Sigmoid colon (tissue), 7 donors: ENCODE results near the gene SERTAD1. TPM values are rescaled to one million over a fixed set of nuclear protein-coding genes. Genes with fewer than 3 reads are reported as not detected.

Experiments
- DNase-seq: peaks from one replicate; pipeline ENCODE4 v3.0.0-alpha.2; 2019
- H3K27ac ChIP-seq, 4 donors: fragments of 200-600 bp; sonication (generic); one replicate each; pipeline ENCODE4 v1.5.1; 2016 to 2019; ENCODE audit warnings: mild to moderate bottlenecking in 1 of 4
- H3K27me3 ChIP-seq, 3 donors: fragments of 200-600 bp; sonication (generic); one replicate each; pipeline ENCODE4 v1.5.1; 2019; ENCODE audit warnings: mild to moderate bottlenecking in 1 of 3
- H3K36me3 ChIP-seq, 4 donors: fragments of 200-600 bp; sonication (generic); one replicate each; pipeline ENCODE4 v1.5.1; 2016 to 2019
- H3K4me1 ChIP-seq, 4 donors: fragments of 200-600 bp; sonication (generic); one replicate each; pipeline ENCODE4 v1.5.1; 2017 to 2019
- H3K4me3 ChIP-seq, 4 donors: fragments of 200-600 bp; sonication (generic); one replicate each; pipeline ENCODE4 v1.5.1; 2017 to 2019; ENCODE audit warnings: mild to moderate bottlenecking in 2 of 4, moderate library complexity in 1 of 4
- H3K9me3 ChIP-seq, 4 donors: fragments of 200-600 bp in 3 of 4; sonication (generic) in 3 of 4; one replicate each; pipeline versions ENCODE4 v1.5.1 to v1.6.1; 2013 to 2019
- EP300 ChIP-seq, 4 donors: sonication (generic); formaldehyde crosslinking; IDR thresholded peaks; one replicate each; pipeline ENCODE4 v1.6.1; 2017; ENCODE audit warnings: antibody characterized with exemption in 4 of 4
- POLR2A ChIP-seq, 2 donors: fragments of 450-650 bp; IDR thresholded peaks; one replicate each; pipeline ENCODE4 v1.6.1; 2016; ENCODE audit warnings: antibody characterized with exemption in 2 of 2, mild to moderate bottlenecking in 2 of 2, moderate library complexity in 2 of 2
- POLR2AphosphoS5 ChIP-seq, 4 donors: sonication (generic); formaldehyde crosslinking; IDR thresholded peaks; one replicate each; pipeline ENCODE4 v1.6.1; 2017; ENCODE audit warnings: antibody characterized with exemption in 4 of 4
- WGBS, 2 donors: extraction: QIAGEN DNeasy Blood & Tissue Kit; methylation state at CpG; one replicate each; pipeline ENCODE4 v1.1.7; 2013; 5-methylcytosine and 5-hydroxymethylcytosine counted together
- intact Hi-C: fragments of 100-400 bp; cut with DNase I; formaldehyde crosslinking; loops from one replicate; pipeline ENCODE4 v1.15.1; 2023
- polyA plus RNA-seq, 3 donors: library from polyadenylated mRNA; stranded (reverse); fragments of 200-250 nt; gene quantifications; one replicate each; pipeline ENCODE4 v1.2.3, GENCODE V29; 2013
- total RNA-seq, 4 donors: library from RNA; depleted of rRNA; stranded (reverse); fragments of >200 nt; gene quantifications; one replicate each; pipeline ENCODE4 v1.1.0, GENCODE V29; 2016
- TF ChIP-seq, protein P1 (sequence below), 4 experiments: fragments of 450-650 bp in 3 of 4; fragments of 200-600 bp in 1 of 4; IDR thresholded peaks; one replicate each; pipeline ENCODE4 v1.5.1; 2016 to 2019; ENCODE audit warnings: antibody characterized with exemption in 4 of 4, mild to moderate bottlenecking in 3 of 4, moderate library complexity in 2 of 4
- donor health status: healthy with polysubstance abuse.
- donor health status: Bipolar disorder and iron deficiency.
- donor health status: healthy.

The SERTAD1 gene
- total and polyA plus RNA-seq, 7 donors, result 10.2 to 44.4 (median 18.6) TPM

DNA sequence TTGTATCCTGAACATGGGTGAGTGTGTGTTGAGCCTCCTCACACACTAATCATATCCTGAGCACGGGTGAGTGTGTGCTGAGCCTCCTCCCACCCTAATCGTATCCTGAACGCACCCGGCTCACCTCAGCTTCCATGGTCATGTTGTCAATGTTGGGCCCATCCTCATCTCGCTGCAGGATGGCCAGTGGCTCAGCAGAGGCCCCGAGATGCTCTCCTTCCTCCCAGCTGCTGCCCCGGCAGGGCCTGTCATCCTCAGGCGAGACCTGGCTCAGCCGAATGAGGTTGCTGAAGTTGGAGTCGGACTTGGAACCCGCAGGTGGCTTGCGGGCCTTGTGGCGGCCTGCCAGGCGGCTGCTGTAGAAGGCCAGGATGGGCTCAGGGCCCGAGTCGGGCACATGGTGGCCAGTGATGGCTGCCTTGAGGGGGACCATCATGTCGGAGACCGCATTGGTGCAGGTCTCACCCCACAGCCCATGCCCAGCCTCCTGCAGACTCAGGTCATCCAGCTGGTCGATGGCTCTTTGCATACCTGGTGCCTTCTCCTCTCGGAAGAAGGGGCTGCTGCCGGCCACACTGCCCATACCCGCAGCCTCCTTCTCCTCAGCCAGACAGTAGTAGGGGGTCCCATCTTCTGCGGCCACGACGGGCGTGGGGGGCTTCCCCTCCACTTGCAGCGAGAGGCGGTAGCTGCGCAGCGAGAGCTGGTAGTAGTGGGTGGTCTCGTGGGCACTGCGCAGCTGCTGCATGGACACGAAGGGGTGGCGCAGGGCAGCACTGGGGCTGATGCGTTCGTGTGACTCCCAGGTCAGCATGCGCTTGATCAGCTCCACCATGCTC is 45.4 kb downstream of the SERTAD1 start:
- 84 to 89% methylated on average over 37 of the region's 37 CpGs for WGBS, 2 donors
- no peak for DNase-seq
- Histone ChIP-seq H3K9me3 (no peaks in the 10 kb centered on the region), H3K27ac (no peak overlapping the region), H3K36me3 (peaks cover 0 to 43% (median 20%) of the 10 kb centered on the region in 4 donors), H3K4me3 (no peak overlapping the region), H3K27me3 (no peaks in the 10 kb centered on the region), H3K4me1 (no peaks in the 10 kb centered on the region)
- TF ChIP-seq POLR2A (IDR thresholded peaks at IDR 0.05) (no peak), EP300 (IDR thresholded peaks at IDR 0.05) (no peak), POLR2AphosphoS5 (IDR thresholded peaks at IDR 0.05) (no peak)
- TF ChIP-seq, protein P1, sequence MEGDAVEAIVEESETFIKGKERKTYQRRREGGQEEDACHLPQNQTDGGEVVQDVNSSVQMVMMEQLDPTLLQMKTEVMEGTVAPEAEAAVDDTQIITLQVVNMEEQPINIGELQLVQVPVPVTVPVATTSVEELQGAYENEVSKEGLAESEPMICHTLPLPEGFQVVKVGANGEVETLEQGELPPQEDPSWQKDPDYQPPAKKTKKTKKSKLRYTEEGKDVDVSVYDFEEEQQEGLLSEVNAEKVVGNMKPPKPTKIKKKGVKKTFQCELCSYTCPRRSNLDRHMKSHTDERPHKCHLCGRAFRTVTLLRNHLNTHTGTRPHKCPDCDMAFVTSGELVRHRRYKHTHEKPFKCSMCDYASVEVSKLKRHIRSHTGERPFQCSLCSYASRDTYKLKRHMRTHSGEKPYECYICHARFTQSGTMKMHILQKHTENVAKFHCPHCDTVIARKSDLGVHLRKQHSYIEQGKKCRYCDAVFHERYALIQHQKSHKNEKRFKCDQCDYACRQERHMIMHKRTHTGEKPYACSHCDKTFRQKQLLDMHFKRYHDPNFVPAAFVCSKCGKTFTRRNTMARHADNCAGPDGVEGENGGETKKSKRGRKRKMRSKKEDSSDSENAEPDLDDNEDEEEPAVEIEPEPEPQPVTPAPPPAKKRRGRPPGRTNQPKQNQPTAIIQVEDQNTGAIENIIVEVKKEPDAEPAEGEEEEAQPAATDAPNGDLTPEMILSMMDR (IDR thresholded peaks at IDR 0.05), result no peak
- intact Hi-C loops, result no loop called here

DNA sequence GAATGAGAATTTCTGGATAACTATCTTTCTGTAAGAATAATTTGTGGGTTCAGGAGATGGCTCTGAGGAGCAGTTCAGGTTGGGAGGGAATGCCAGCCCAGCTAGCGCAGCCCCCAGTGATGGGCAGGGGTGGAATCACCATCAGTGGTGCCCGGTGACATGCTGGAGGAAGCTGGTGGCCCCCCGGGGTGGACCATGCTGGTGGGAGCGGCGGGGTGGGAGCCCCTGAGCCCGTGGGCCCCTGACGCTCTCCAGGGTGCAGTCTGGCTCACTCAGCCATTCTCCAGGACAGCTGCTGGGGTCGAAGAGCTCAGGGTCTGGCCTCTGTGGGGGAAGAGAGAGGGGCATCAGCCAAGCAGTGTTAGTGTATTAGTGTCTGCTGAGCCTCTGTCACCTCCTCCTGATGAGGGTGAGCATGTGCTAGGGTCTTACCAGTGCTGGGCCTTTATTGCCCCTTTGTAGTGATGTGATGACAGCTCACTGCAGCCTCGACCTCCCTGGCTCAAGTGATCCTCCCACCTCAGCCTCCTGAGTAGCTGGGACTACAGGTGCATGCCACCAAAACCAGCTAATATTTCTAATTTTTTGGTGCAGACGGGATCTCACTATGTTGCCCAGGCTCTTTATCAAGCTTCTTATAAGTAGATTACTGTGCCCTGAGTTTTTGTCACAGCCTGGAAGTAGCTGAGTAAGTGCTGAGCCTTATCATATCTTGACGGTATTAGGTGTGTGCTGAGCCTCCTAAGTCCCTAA is 46.2 kb downstream of the SERTAD1 start:
- no peak overlapping the region for H3K27ac ChIP-seq
- TF ChIP-seq POLR2A (IDR thresholded peaks at IDR 0.05), result no peak
- no peak for TF ChIP-seq EP300 (IDR thresholded peaks at IDR 0.05)
- no peak for TF ChIP-seq POLR2AphosphoS5 (IDR thresholded peaks at IDR 0.05)
- TF ChIP-seq, protein P1 (IDR thresholded peaks at IDR 0.05), result no peak
- no peaks in the 10 kb centered on the region for H3K4me1 ChIP-seq
- H3K36me3 ChIP-seq, result peaks cover 0 to 51% (median 21%) of the 10 kb centered on the region in 4 donors
- intact Hi-C loops, result no loop called here
- no peak for DNase-seq
- 86 to 91% methylated on average over 11 of the region's 11 CpGs for WGBS, 2 donors
- H3K4me3 ChIP-seq, result no peak overlapping the region
- H3K27me3 ChIP-seq, result no peaks in the 10 kb centered on the region
- no peaks in the 10 kb centered on the region for H3K9me3 ChIP-seq

DNA sequence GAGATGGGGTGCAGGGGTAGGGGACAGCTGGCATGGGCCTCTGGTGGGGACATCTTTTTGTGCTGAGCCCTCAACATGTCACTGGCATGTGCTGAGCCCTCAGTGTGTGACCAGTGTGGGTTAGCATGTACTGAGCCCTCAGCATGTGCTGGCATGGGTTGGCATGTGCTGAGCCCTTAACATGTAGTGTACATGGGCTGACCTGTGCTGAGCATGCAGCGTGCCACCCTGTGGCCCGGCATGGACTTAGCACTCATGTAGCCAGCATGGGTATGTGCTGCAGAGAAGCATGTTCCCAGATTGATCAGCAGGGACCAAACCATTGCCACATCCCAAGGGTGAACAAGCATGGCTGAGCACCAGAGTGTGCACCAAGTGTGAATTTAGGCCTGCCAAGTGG is 47.3 kb downstream of the SERTAD1 start:
- intact Hi-C loops, result no loop called here
- no peak for TF ChIP-seq EP300 (IDR thresholded peaks at IDR 0.05)
- TF ChIP-seq POLR2AphosphoS5 (IDR thresholded peaks at IDR 0.05), result no peak
- no peak for TF ChIP-seq POLR2A (IDR thresholded peaks at IDR 0.05)
- DNase-seq, result no peak
- 88 to 89% methylated on average over 2 of the region's 2 CpGs for WGBS, 2 donors
- Histone ChIP-seq H3K9me3 (no peaks in the 10 kb centered on the region), H3K4me1 (no peaks in the 10 kb centered on the region), H3K27ac (no peak overlapping the region), H3K27me3 (no peaks in the 10 kb centered on the region), H3K36me3 (peaks cover 0 to 62% (median 28%) of the 10 kb centered on the region in 4 donors), H3K4me3 (no peak overlapping the region)

DNA sequence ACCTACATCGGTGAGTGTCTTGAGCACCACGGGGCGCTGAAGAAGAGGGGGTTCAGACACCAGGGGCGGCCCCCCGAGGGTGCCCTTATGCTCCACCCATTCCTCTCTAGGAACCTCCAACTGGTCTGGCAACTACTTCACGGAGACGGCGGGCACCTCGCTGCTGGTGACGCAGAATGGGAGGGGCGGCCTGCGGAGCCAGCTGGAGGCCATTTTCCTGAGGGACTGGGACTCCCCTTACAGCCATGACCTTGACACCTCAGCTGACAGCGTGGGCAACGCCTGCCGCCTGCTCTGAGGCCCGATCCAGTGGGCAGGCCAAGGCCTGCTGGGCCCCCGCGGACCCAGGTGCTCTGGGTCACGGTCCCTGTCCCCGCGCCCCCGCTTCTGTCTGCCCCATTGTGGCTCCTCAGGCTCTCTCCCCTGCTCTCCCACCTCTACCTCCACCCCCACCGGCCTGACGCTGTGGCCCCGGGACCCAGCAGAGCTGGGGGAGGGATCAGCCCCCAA is 47.9 kb downstream of the SERTAD1 start:
- H3K27me3 ChIP-seq, result no peaks in the 10 kb centered on the region
- TF ChIP-seq EP300 (IDR thresholded peaks at IDR 0.05), result no peak
- no peak for TF ChIP-seq POLR2A (IDR thresholded peaks at IDR 0.05)
- TF ChIP-seq, protein P1 (IDR thresholded peaks at IDR 0.05), result no peak
- TF ChIP-seq POLR2AphosphoS5 (IDR thresholded peaks at IDR 0.05), result no peak
- no peaks in the 10 kb centered on the region for H3K4me1 ChIP-seq
- no peak overlapping the region for H3K27ac ChIP-seq
- H3K36me3 ChIP-seq, result peaks cover 0 to 68% (median 29%) of the 10 kb centered on the region in 4 donors
- intact Hi-C loops, result no loop called here
- no peaks in the 10 kb centered on the region for H3K9me3 ChIP-seq
- no peak for DNase-seq
- 94% methylated on average over 25 of the region's 25 CpGs for WGBS, 2 donors
- H3K4me3 ChIP-seq, result no peak overlapping the region
